A172 (cell line): Measurements from ENCODE around the gene UPF3A. TPM values are rescaled to one million over a fixed set of nuclear protein-coding genes. Genes with fewer than 3 reads are reported as not detected.
"Not testable (repeated sequence)": the region's sequence is repeated elsewhere in the genome, so short reads cannot be mapped to it uniquely, and the experiment has no call there.

Experiments
- DNase-seq: peaks from one replicate; pipeline ENCODE4 v3.0.0-alpha.2; 2015; ENCODE audit warnings: low spot score
- total RNA-seq: library from RNA; depleted of rRNA; stranded (reverse); fragments of >200 nt; shearing (Covaris generic); gene quantifications from 2 replicates; pipeline ENCODE4 v1.2.3, GENCODE V29; 2014; rRNA removed

UPF3A gene
- total RNA-seq, 1 experiment from 2014 or later: 34.6 TPM

GRCh38 chr13:114333881-114334280 is 52.5 kb downstream of the UPF3A start:
- DNase-seq: peak; percentile 23

- no peak for DNase-seq
These were observed 53.1 kb downstream of the UPF3A start for GRCh38 chr13:114334305-114335053.

DNA sequence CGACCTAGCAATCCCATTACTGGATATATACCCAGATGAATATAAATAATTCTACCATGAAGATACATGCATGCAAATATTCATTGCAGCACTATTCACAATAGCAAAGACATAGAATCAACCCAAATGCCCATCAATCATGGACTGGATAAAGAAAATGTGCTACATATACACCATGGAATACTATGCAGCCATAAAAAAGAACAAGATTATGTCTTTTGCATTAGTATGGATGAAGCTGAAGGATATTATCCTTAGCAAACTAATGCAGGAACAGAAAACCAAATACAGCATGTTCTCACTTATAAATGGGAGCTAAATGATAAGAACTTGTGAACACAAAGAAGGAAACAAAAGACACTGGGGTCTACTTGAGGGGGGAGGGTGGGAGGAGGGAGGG is 55.1 kb downstream of the UPF3A start:
- not testable (repeated sequence) for DNase-seq

DNA sequence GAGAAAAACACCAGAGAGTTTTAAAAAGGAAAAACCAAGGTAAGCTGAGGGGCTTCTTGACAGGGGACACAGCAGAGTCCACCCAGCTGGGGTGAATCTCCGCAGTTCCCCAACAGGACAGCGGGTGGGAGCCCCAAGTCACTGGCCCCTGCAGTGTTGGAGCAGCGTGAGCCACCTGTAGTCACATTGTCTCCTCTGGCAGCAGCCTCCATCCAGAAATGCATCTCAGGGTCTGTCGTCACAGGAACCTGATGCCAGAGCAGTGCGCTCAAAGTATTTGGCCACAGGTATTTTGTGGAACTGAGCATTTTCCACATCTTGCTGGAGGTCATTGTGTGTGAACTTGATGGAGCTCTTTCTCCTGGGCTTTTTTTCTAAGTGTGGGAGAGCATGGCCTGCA is 57.6 kb downstream of the UPF3A start:
- DNase-seq: no peak

- DNase-seq: peak; percentile 57
These were observed 58.6 kb downstream of the UPF3A start for GRCh38 chr13:114339857-114340534.

- no peak for DNase-seq
These were observed 59.8 kb downstream of the UPF3A start for GRCh38 chr13:114341003-114341777.

DNA sequence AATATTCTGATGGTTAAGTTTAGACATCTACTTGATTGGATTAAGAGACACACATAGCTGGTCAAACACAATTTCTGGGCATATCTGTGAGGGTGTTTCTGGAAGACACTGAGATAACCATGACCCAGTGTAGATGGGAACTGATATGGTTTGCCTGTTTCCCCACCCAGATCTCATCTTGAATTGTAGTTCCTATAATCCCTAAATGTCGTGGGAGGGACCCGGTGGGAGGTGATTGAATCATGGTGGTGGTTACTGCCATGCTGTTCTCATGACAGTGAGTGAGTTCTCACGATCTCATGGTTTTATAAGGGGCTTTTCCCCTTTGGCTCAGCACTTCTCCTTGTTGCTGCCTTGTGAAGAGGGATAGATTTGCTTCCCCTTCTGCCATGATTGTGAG is 65.9 kb downstream of the UPF3A start:
- DNase-seq: not testable (repeated sequence)

- DNase-seq: not testable (repeated sequence)
These were observed 71.4 kb downstream of the UPF3A start for GRCh38 chr13:114352763-114353162.

DNA sequence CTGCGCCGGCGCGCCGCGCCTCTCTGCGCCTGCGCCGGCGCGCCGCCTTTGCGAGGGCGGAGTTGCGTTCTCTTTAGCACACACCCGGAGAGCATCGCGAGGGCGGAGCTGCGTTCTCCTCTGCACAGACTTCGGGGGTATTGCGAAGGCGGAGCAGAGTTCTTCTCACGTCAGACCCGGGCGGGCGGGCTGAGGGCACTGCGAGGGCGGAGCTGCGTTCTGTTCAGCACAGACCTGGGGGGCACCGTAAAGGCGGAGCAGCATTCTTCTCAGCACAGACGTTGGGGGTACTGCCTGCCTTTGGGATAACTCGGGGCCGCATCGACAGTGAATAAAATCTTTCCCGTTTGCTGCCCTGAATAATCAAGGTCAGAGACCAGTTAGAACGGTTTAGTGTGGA is 72.0 kb downstream of the UPF3A start:
- DNase-seq: not testable (repeated sequence)

Other genes with a start within 250 kb of the UPF3A start
- gene RASA3, start 149.0 kb upstream of the UPF3A start, total RNA-seq: 17.8 and 21.4 TPM in 2 replicates
- gene CFAP97D2, start 102.3 kb upstream of the UPF3A start, total RNA-seq: not detected in 2 replicates
- gene CDC16, start 46.7 kb upstream of the UPF3A start, total RNA-seq: 53.5 and 57.7 TPM in 2 replicates
- gene CHAMP1, start 32.9 kb downstream of the UPF3A start, total RNA-seq: 19.3 and 19.8 TPM in 2 replicates